Measurements from ENCODE around the gene DAGLA.
A peak's percentile ranks its signal among the peaks of the same experiment; 100 is the strongest.

Gene DAGLA

DNA sequence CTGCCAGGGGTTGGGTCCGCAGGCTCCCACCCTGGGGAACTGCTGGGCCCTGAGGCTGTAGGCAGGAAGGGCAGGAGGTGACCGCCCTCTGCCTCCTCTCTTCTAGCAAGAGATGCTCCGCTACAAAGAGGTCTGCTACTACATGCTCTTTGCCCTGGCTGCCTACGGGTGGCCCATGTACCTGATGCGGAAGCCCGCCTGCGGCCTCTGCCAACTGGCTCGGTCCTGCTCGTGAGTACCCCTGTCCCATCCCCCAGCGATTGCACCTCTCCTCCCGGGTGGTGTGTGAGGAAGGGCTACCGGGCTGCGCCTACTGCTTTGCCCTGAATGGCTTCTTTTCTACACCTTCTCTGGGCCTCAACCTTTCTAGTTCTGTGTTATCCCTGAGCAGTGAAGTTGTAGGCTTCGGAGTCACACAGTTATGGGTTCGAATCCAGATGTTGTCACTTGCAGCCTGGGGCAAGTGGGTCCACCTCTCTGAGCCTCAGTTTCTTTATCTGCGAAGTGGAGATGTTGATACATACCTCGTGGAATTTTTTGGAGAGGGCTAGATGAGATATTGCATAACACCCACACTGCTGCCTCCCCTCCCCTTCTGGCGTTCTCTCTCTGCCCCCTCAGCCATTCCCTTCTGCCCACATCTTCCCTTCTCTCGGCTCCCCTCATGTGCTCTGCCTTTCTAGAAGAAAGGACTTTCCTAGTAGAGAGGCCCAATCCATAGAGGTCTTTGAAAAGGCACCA is 51.2 kb downstream of the DAGLA start:
- no peak for DNase-seq

- no peak for DNase-seq
Measured at GRCh38 chr11:61731952-61732675, 51.9 kb downstream of the DAGLA start.

DNA sequence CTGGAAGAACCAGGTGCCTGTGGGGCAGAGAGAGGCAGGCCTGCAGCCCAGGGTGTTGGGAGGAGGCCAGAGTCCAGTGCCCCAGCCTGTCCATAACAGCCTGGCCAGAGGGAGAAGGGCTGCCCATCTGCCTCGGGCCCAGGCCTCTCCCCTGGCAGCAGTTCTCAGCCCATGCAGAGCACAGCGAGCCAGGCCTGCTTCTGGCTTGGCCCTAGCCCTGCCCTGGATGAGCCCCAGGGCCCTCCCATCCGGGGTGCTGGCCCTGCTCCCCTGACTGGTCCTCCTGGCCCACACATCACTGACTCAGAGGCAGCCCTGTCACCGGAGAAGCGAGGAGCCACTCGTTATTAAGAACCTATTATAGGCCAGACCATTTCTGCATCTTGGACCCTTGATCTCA is 52.5 kb downstream of the DAGLA start:
- no peak for DNase-seq

- peak; percentile 89 for DNase-seq
Measured at GRCh38 chr11:61733120-61733978, 53.2 kb downstream of the DAGLA start.

- DNase-seq, result no peak
Measured at GRCh38 chr11:61734767-61735166, 54.6 kb downstream of the DAGLA start.

GRCh38 chr11:61735391-61735790 is 55.2 kb downstream of the DAGLA start:
- DNase-seq, result no peak

DNA sequence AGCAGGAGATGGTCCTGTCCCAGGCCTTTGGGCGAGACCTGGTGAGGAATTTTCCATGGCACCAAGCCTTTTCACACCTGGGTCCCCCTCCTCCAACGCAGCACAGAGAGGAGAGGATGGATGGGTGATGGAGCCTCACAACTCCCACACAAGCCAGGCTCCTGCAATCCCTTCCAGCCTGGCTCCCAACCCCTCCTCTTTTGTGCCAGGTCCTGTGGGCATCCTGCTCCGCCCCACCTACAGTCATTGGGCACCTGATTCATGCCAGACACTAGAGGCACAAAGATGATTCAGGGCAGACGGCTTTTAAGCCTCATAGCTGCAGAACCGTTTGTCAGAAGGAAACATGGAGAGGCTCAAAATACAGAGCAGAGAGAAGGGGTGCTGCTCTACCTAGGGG is 56.1 kb downstream of the DAGLA start:
- DNase-seq, result no peak

DNA sequence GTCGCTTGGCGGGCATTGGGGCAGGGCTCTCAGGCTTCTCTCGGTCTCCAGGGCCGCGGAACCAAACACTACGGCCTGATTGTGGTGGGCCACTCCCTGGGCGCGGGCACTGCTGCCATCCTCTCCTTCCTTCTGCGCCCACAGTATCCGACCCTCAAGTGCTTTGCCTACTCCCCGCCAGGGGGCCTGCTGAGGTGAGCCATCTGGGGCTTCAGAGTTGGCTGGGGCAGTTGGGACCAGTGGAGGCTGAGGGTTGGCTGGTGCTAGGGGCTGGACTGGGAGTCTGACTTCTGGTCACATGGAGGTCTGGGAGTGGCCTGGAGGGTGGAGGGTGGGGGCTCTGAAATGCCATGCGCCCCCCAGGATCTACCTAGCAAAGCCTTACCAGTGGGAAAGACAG is 56.9 kb downstream of the DAGLA start:
- no peak for DNase-seq

DNA sequence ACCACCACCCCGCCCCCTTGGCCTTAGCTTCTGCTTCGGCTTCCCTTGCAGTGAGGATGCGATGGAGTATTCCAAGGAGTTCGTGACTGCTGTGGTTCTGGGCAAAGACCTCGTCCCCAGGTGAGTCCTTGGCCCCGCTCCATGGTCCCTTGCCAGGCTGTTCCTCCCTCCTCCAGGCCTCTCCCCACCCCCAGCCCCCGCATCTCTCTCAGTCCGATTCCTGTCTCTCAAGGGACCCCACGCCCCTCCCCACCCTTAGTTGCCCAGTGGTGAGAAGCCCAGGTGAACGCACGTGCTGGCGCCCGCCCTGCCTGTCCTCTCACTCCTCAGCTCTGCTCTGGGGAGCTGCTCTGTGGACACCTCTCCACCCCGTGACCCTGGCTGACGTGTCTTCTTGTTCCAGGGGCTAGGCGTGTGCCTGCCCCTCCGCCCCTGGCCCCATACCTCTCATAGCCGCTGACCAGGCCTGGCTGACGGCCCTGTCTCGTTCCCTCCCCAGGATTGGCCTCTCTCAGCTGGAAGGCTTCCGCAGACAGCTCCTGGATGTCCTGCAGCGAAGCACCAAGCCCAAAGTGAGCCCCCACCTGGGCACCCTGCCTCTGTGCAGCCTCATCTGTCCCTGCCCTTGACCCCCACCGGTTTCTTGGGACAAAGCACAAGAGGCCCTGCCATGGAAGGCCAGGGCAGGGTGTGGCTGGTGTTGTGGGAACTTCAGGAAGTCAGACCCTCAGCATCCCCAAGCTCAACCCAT is 57.6 kb downstream of the DAGLA start:
- DNase-seq, result no peak

DNA sequence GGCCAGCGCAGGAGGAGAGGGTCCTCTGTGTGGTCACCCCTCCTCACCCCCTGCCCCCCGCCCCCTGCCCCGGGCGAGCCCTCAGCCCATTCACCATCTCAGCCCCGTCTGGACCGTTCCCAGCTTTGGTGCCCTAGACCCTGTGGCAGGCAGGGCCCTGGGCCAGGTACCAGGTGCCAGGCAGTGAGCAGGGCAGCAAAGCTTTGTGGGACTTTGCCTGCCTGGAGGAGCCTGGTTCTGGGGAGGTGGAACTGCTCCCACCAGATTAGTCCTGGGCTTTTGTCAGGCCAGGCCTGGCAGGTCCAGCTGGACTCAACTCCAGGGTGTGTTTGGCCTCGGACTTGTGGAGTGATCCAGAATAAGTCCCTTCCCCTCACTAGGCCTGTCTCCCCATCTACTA is 58.6 kb downstream of the DAGLA start:
- no peak for DNase-seq

GRCh38 chr11:61739413-61739812 is 59.2 kb downstream of the DAGLA start:
- no peak for DNase-seq

- no peak for DNase-seq
Measured at GRCh38 chr11:61739966-61740365, 59.8 kb downstream of the DAGLA start.

GRCh38 chr11:61742391-61742790 is 62.2 kb downstream of the DAGLA start:
- DNase-seq, result no peak

DNA sequence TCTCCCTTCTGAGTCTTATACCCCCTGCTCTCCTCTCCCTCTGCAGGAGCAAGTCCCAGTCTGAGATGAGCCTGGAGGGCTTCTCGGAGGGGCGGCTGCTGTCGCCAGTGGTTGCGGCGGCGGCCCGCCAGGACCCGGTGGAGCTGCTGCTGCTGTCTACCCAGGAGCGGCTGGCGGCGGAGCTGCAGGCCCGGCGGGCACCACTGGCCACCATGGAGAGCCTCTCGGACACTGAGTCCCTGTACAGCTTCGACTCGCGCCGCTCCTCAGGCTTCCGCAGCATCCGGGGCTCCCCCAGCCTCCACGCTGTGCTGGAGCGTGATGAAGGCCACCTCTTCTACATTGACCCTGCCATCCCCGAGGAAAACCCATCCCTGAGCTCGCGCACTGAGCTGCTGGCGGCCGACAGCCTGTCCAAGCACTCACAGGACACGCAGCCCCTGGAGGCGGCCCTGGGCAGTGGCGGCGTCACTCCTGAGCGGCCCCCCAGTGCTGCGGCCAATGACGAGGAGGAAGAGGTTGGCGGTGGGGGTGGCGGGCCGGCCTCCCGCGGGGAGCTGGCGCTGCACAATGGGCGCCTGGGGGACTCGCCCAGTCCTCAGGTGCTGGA is 63.4 kb downstream of the DAGLA start:
- DNase-seq, result no peak

DNA sequence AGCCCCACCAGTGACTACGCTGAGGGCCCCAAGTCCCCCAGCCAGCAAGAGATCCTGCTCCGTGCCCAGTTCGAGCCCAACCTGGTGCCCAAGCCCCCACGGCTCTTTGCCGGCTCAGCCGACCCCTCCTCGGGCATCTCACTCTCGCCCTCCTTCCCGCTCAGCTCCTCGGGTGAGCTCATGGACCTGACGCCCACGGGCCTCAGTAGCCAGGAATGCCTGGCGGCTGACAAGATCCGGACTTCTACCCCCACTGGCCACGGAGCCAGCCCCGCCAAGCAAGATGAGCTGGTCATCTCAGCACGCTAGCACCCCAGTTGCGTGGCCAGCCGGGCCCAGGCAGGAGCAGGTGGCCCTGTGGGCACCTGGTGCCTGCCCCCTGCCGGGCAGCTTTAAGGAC is 64.0 kb downstream of the DAGLA start:
- DNase-seq, result no peak

GRCh38 chr11:61744609-61745156 is 64.5 kb downstream of the DAGLA start:
- no peak for DNase-seq

- no peak for DNase-seq
Measured at GRCh38 chr11:61745781-61746441, 65.7 kb downstream of the DAGLA start.

- DNase-seq, result no peak
Measured at GRCh38 chr11:61746442-61747191, 66.4 kb downstream of the DAGLA start.

- peak; percentile 53 for DNase-seq
Measured at GRCh38 chr11:61747192-61747966, 67.2 kb downstream of the DAGLA start.

DNA sequence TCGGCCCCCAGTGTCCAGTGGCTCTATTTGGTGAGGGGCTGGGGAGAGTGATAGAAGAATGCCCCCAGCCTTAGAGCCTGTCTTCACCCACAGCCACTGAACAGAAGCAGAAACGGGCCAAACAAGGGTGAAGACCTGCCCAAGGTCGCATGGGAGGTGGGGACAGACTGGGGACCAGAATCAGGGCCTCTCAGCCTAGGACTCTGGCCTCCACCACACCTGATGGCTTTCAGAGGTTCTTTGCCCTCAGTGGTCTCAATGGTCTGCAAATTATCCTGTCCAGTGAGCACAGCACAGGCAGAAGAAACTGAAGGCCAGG is 67.7 kb downstream of the DAGLA start:
- DNase-seq, result no peak

All from activated CD4-positive, alpha-beta T cell treated with anti-CD3 and anti-CD28 coated beads, Interleukin-10, Interleukin-2, amounts not matched to agents 100 ng/mL and 50 ng/mL, durations not matched to agents 16 hours and 8 hours (primary cell).